ENCODE measurements around the gene ADAMTS16. TPM values are rescaled to one million over a fixed set of nuclear protein-coding genes. Genes with fewer than 3 reads are reported as not detected.

ADAMTS16 gene
- total RNA-seq, 1 experiment from 2014 or later = 0.28 TPM

DNA sequence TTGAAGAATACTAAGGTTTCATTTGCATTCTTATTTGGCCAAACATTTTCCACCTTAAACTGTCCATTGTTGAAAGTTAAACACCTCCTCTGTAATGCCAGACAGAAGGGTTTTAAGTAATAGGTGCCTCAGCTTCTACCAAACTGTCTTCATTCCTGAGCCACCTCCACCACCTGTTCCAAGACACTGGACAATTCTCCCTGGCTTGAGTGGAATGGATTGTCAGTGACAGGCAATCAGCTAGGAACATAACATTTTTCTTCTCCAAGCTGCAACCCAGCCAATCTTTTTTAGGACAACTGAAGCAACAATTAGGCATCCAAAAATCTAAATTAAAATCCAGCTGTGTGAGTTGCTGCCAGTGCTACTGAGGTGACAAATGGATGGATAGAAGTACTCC lies 208.4 kb downstream of the ADAMTS16 start:
- H3K27ac ChIP-seq (ENCODE audit: low read depth, low read length, poor library complexity, severe bottlenecking) = no peak overlapping the region
- no peaks in the 10 kb centered on the region for H3K36me3 ChIP-seq (ENCODE audit: insufficient read depth, low read length, poor library complexity, severe bottlenecking)
- no peaks in the 10 kb centered on the region for H3K27me3 ChIP-seq (replicated peaks; ENCODE audit: insufficient read depth, low read depth, low read length, poor library complexity)
- ChIA-PET POLR2A (ENCODE audit: low non-redundant PET) (no interaction called here), CTCF (no interaction called here)
- no peak for DNase-seq (ENCODE audit: low spot score)
- TF ChIP-seq CTCF (conservative IDR thresholded peaks at IDR 0.05; ENCODE audit: low read depth, low read length) (no peak), EZH2 (IDR thresholded peaks at IDR 0.05; ENCODE audit: borderline replicate concordance, low read depth, low read length, poor library complexity, severe bottlenecking) (no peak)
- no TSS peak for BruUV-seq (replicated peaks)
- peaks cover 12% of the 10 kb centered on the region for H3K4me1 ChIP-seq (ENCODE audit: insufficient read depth, low read length, poor library complexity, severe bottlenecking)
- intact Hi-C loops (cut with micrococcal nuclease; ENCODE audit: unreplicated experiment) = no loop called here
- H3K4me3 ChIP-seq (ENCODE audit: low read depth, low read length, poor library complexity, severe bottlenecking) = no peak overlapping the region
- no peaks in the 10 kb centered on the region for H3K9me3 ChIP-seq (ENCODE audit: low read depth, low read length, poor library complexity, severe bottlenecking)

DNA sequence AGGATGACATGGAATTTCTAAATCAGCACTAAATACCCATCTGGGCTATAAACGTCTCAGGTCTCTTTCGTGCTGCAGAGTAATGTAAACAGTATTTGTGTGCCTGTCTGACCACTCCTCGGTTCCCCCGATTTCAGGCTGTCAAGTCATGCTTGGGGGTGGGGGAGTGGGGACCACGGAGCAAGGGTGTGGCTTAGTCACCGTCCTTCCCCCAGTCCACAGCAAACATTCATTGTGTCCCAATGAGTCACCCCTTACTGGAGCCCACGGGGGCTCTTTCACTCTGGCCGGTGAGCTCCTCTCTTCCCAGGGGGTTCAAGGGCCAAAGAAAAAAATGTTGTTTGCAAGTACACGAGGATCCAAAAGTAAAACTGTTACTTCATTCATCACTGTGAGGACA lies 210.0 kb downstream of the ADAMTS16 start:
- Histone ChIP-seq H3K27ac (ENCODE audit: low read depth, low read length, poor library complexity, severe bottlenecking) (no peak overlapping the region), H3K27me3 (replicated peaks; ENCODE audit: insufficient read depth, low read depth, low read length, poor library complexity) (no peaks in the 10 kb centered on the region), H3K36me3 (ENCODE audit: insufficient read depth, low read length, poor library complexity, severe bottlenecking) (no peaks in the 10 kb centered on the region), H3K9me3 (ENCODE audit: low read depth, low read length, poor library complexity, severe bottlenecking) (no peaks in the 10 kb centered on the region), H3K4me3 (ENCODE audit: low read depth, low read length, poor library complexity, severe bottlenecking) (no peak overlapping the region), H3K4me1 (ENCODE audit: insufficient read depth, low read length, poor library complexity, severe bottlenecking) (no peaks in the 10 kb centered on the region)
- ChIA-PET POLR2A (ENCODE audit: low non-redundant PET) (no interaction called here), CTCF (no interaction called here)
- BruUV-seq (replicated peaks) = no TSS peak
- TF ChIP-seq EZH2 (IDR thresholded peaks at IDR 0.05; ENCODE audit: borderline replicate concordance, low read depth, low read length, poor library complexity, severe bottlenecking) = no peak
- no peak for TF ChIP-seq CTCF (conservative IDR thresholded peaks at IDR 0.05; ENCODE audit: low read depth, low read length)
- intact Hi-C loops (cut with micrococcal nuclease; ENCODE audit: unreplicated experiment) = no loop called here
- DNase-seq (ENCODE audit: low spot score) = no peak

- H3K4me3 ChIP-seq (ENCODE audit: low read depth, low read length, poor library complexity, severe bottlenecking) = no peak overlapping the region
- TF ChIP-seq EZH2 (IDR thresholded peaks at IDR 0.05; ENCODE audit: borderline replicate concordance, low read depth, low read length, poor library complexity, severe bottlenecking) (no peak), CTCF (conservative IDR thresholded peaks at IDR 0.05; ENCODE audit: low read depth, low read length) (no peak)
- no peaks in the 10 kb centered on the region for H3K4me1 ChIP-seq (ENCODE audit: insufficient read depth, low read length, poor library complexity, severe bottlenecking)
- no TSS peak for BruUV-seq (replicated peaks)
- no peaks in the 10 kb centered on the region for H3K9me3 ChIP-seq (ENCODE audit: low read depth, low read length, poor library complexity, severe bottlenecking)
- H3K27ac ChIP-seq (ENCODE audit: low read depth, low read length, poor library complexity, severe bottlenecking) = no peak overlapping the region
- intact Hi-C loops (cut with micrococcal nuclease; ENCODE audit: unreplicated experiment) = no loop called here
- no peaks in the 10 kb centered on the region for H3K36me3 ChIP-seq (ENCODE audit: insufficient read depth, low read length, poor library complexity, severe bottlenecking)
- peak; percentile 53 for DNase-seq (ENCODE audit: low spot score)
- no peaks in the 10 kb centered on the region for H3K27me3 ChIP-seq (replicated peaks; ENCODE audit: insufficient read depth, low read depth, low read length, poor library complexity)
- ChIA-PET CTCF (no interaction called here), POLR2A (ENCODE audit: low non-redundant PET) (no interaction called here)
Measured at GRCh38 chr5:5351288-5351979, 211.3 kb downstream of the ADAMTS16 start.
